Trophoblast cell (in vitro differentiated cells and primary cell): ENCODE data around the gene GNLY.

ENCODE experiments used
- DNase-seq, 2 donors: peaks; one replicate each; pipeline ENCODE4 v3.0.0-alpha.2; 2016
- H2AFZ ChIP-seq: 2 replicates; pipeline ENCODE4 v1.6.1; 2013; ENCODE audit warnings: low read length, moderate library complexity, mild to moderate bottlenecking; ENCODE audit not compliant: insufficient read depth, poor library complexity
- H2AK5ac ChIP-seq: 2 replicates; pipeline ENCODE4 v1.6.1; 2013; ENCODE audit warnings: mild to moderate bottlenecking, low read length
- H2BK120ac ChIP-seq: 2 replicates; pipeline ENCODE4 v1.6.1; 2013; ENCODE audit warnings: low read length, mild to moderate bottlenecking, moderate library complexity; ENCODE audit not compliant: insufficient read depth, poor library complexity
- H2BK12ac ChIP-seq: 2 replicates; pipeline ENCODE4 v1.6.1; 2013; ENCODE audit warnings: mild to moderate bottlenecking, low read length, moderate library complexity
- H2BK5ac ChIP-seq: 2 replicates; pipeline ENCODE4 v1.6.1; 2013; ENCODE audit warnings: low read length, low read depth, moderate library complexity, mild to moderate bottlenecking; ENCODE audit not compliant: poor library complexity
- H3K14ac ChIP-seq: 2 replicates; pipeline ENCODE4 v1.6.1; 2013; ENCODE audit warnings: mild to moderate bottlenecking, low read length
- H3K18ac ChIP-seq: 2 replicates; pipeline ENCODE4 v1.6.1; 2013; ENCODE audit warnings: mild to moderate bottlenecking, low read length
- H3K23ac ChIP-seq: 2 replicates; pipeline ENCODE4 v1.6.1; 2013; ENCODE audit warnings: low read length
- H3K27ac ChIP-seq: 2 replicates; pipeline ENCODE4 v1.5.1; 2013; ENCODE audit warnings: low read depth, mild to moderate bottlenecking, inconsistent platforms, low read length, moderate library complexity
- H3K27me3 ChIP-seq: 2 replicates; pipeline ENCODE4 v1.6.1; 2013; ENCODE audit warnings: inconsistent platforms, mild to moderate bottlenecking, low read length, moderate library complexity; ENCODE audit not compliant: insufficient read depth
- H3K36me3 ChIP-seq, 2 experiments: 1 replicate in 1 of 2; 2 replicates in 1 of 2; pipeline ENCODE4 v1.6.1; 2013; ENCODE audit warnings: low read length in 2 of 2, mild to moderate bottlenecking in 2 of 2, moderate library complexity in 1 of 2; ENCODE audit not compliant: insufficient read depth in 2 of 2, control insufficient read depth in 1 of 2
- H3K4ac ChIP-seq: 2 replicates; pipeline ENCODE4 v1.6.1; 2013; ENCODE audit warnings: low read depth, mild to moderate bottlenecking, low read length, moderate library complexity
- H3K4me1 ChIP-seq, 2 experiments: 1 replicate in 1 of 2; 2 replicates in 1 of 2; pipeline ENCODE4 v1.6.1; 2013; ENCODE audit warnings: low read length in 2 of 2, mild to moderate bottlenecking in 2 of 2, moderate library complexity in 1 of 2; ENCODE audit not compliant: insufficient read depth in 2 of 2, control insufficient read depth in 1 of 2
- H3K4me2 ChIP-seq: 2 replicates; pipeline ENCODE4 v1.6.1; 2013; ENCODE audit warnings: inconsistent platforms, mild to moderate bottlenecking, low read length, moderate library complexity
- H3K4me3 ChIP-seq: 2 replicates; pipeline ENCODE4 v1.5.1; 2013; ENCODE audit warnings: mild to moderate bottlenecking, low read depth, low read length, inconsistent platforms
- H3K79me1 ChIP-seq: one replicate; pipeline ENCODE4 v1.6.1; 2013; ENCODE audit warnings: low read length
- H3K79me2 ChIP-seq: 2 replicates; pipeline ENCODE4 v1.6.1; 2013; ENCODE audit warnings: low read length, mild to moderate bottlenecking; ENCODE audit not compliant: control insufficient read depth, insufficient read depth, poor library complexity
- H3K9ac ChIP-seq: 2 replicates; pipeline ENCODE4 v1.6.1; 2013; ENCODE audit warnings: mild to moderate bottlenecking, low read length
- H3K9me3 ChIP-seq: 2 replicates; pipeline ENCODE4 v1.6.1; 2013; ENCODE audit warnings: low read depth, mild to moderate bottlenecking, control low read depth, inconsistent platforms, low read length; ENCODE audit not compliant: insufficient read depth
- H4K12ac ChIP-seq: 2 replicates; pipeline ENCODE4 v1.6.1; 2013; ENCODE audit warnings: low read depth, mild to moderate bottlenecking, low read length, moderate library complexity
- H4K8ac ChIP-seq: 2 replicates; pipeline ENCODE4 v1.6.1; 2013; ENCODE audit warnings: low read depth, mild to moderate bottlenecking, low read length, moderate library complexity
- H4K91ac ChIP-seq: one replicate; pipeline ENCODE4 v1.6.1; 2013; ENCODE audit warnings: low read depth, mild to moderate bottlenecking, low read length, moderate library complexity
- WGBS: extraction: QIAGEN DNeasy Blood & Tissue Kit; methylation state at CpG from one replicate; pipeline ENCODE4 v1.1.7; 2013; ENCODE audit warnings: missing lambda C conversion rate; ENCODE audit not compliant: insufficient read length, insufficient coverage; ENCODE audit errors: extremely low coverage; 5-methylcytosine and 5-hydroxymethylcytosine counted together

Gene GNLY

DNA sequence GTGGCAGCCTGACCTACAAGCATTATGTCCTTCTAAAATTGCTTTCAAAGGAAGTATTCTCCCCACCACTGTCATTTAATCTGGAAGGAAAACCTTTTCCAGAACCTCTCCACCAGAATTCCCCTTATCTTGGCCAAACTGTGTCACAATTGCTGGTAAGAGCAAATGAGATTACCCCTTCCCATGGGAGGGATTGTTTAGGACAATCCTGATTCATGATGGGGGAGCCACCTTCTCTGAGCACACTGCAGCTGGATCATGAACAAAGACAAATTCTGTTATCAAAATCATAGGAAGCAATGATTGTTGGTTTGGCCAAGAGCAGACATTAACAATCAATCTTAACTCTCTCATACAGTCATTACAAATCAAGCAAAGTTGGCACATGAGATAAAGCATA, 41.5 kb downstream of the GNLY start:
- Histone ChIP-seq H3K79me1 (no peaks in the 10 kb centered on the region), H3K14ac (no peak overlapping the region), H3K18ac (no peak overlapping the region), H4K12ac (no peak overlapping the region), H3K4me3 (no peak overlapping the region), H4K8ac (no peak overlapping the region), H2BK120ac (no peak overlapping the region), H2AK5ac (no peak overlapping the region), H2BK5ac (no peak overlapping the region), H2BK12ac (no peak overlapping the region), H3K79me2 (no peaks in the 10 kb centered on the region), H3K36me3 (no peaks in the 10 kb centered on the region), H3K9me3 (no peaks in the 10 kb centered on the region), H4K91ac (no peak overlapping the region), H3K9ac (no peak overlapping the region), H3K4me2 (no peak overlapping the region), H3K23ac (no peak overlapping the region), H3K4me1 (no peaks in the 10 kb centered on the region), H3K4ac (no peak overlapping the region), H3K27me3 (no peaks in the 10 kb centered on the region), H2AFZ (no peak overlapping the region), H3K27ac (no peak overlapping the region)
- no peak for DNase-seq

DNA sequence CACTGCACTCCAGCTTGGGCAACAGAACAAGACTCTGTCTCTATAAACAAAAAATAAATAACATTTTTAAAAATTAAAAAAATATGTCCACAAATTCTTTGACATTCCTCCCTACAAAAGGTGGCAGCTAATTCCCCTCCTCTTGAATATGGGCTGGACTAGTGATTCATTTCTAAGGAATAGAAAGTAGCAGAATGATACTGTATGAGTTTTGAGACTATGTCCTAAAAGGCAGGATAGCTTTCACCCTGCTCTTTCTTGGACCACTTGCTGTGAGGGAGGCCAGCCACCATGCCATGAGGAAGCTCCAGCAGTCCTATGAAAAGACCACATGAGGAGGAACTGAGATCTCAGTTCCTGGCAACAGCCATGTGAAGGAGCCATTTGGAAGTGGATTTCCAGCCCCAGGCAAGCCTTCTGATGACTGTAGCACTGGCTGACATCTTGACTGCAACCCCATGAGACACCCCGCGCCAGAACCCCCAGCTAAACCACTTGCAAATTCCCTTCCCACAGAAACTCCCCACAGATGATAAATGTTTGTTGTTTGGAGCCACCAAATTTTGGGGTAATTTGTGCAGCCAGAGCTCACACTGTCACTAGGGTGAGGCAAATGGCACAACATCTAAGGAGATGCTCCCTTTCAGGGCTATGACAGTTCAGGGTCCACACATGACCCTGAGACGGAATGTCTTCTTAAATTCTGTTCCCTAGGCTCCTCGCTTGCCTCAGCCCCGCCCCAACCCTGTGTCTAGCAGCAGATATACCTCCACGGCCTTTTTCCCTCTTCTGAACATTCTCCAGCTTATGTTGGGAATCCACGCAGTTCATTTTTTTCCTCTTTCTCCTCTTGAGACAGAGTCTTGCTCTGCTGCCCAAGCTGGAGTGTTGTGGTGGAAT, 42.5 kb downstream of the GNLY start:
- no peak overlapping the region for H3K9ac ChIP-seq
- H3K36me3 ChIP-seq, result no peaks in the 10 kb centered on the region
- H3K18ac ChIP-seq, result no peak overlapping the region
- no peak overlapping the region for H4K91ac ChIP-seq
- no CpG with 5 or more reads among the region's 7 CpGs for WGBS
- H4K12ac ChIP-seq, result no peak overlapping the region
- no peak overlapping the region for H3K4ac ChIP-seq
- H3K27ac ChIP-seq, result no peak overlapping the region
- no peaks in the 10 kb centered on the region for H3K79me2 ChIP-seq
- H3K14ac ChIP-seq, result no peak overlapping the region
- H2BK120ac ChIP-seq, result no peak overlapping the region
- no peaks in the 10 kb centered on the region for H3K79me1 ChIP-seq
- no peaks in the 10 kb centered on the region for H3K27me3 ChIP-seq
- no peak overlapping the region for H2BK5ac ChIP-seq
- DNase-seq, result peak in 1 of 2 donors; percentile 48
- H4K8ac ChIP-seq, result no peak overlapping the region
- H2BK12ac ChIP-seq, result no peak overlapping the region
- H3K4me3 ChIP-seq, result no peak overlapping the region
- no peak overlapping the region for H2AK5ac ChIP-seq
- H2AFZ ChIP-seq, result no peak overlapping the region
- H3K23ac ChIP-seq, result no peak overlapping the region
- H3K9me3 ChIP-seq, result no peaks in the 10 kb centered on the region
- no peak overlapping the region for H3K4me2 ChIP-seq
- no peaks in the 10 kb centered on the region for H3K4me1 ChIP-seq

DNA sequence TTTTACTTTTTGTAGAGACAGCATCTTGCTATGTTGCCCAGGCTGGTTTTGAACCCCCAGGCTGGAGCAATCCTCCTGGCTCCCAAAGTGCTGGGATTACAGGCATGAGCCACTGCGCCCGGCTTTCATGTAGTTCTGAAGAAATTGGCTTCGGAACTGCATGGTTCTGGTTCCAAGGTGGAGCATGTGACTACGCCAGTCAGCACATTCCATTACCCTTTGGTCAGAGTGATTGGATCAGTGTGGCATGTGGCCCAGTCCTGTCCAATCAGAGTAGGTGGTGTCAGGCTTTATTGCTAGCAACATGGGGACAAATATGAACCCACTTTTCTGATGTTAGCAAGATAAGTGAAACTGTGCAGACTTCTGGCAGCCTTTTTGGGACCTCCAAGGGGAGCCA, 43.3 kb downstream of the GNLY start:
- no peak overlapping the region for H4K91ac ChIP-seq
- peak in 1 of 2 donors; percentile 70 for DNase-seq
- no peaks in the 10 kb centered on the region for H3K36me3 ChIP-seq
- H3K4me3 ChIP-seq, result no peak overlapping the region
- H3K4me2 ChIP-seq, result no peak overlapping the region
- H2BK12ac ChIP-seq, result no peak overlapping the region
- H3K79me1 ChIP-seq, result no peaks in the 10 kb centered on the region
- no peaks in the 10 kb centered on the region for H3K79me2 ChIP-seq
- no peak overlapping the region for H2AFZ ChIP-seq
- H3K4me1 ChIP-seq, result no peaks in the 10 kb centered on the region
- no peak overlapping the region for H4K8ac ChIP-seq
- no peak overlapping the region for H2BK5ac ChIP-seq
- no peak overlapping the region for H3K27ac ChIP-seq
- no peak overlapping the region for H2AK5ac ChIP-seq
- no CpG with 5 or more reads among the region's 4 CpGs for WGBS
- H3K27me3 ChIP-seq, result no peaks in the 10 kb centered on the region
- H3K23ac ChIP-seq, result no peak overlapping the region
- no peak overlapping the region for H3K14ac ChIP-seq
- no peak overlapping the region for H3K4ac ChIP-seq
- H3K9ac ChIP-seq, result no peak overlapping the region
- H3K9me3 ChIP-seq, result no peaks in the 10 kb centered on the region
- no peak overlapping the region for H2BK120ac ChIP-seq
- no peak overlapping the region for H3K18ac ChIP-seq
- no peak overlapping the region for H4K12ac ChIP-seq

DNA sequence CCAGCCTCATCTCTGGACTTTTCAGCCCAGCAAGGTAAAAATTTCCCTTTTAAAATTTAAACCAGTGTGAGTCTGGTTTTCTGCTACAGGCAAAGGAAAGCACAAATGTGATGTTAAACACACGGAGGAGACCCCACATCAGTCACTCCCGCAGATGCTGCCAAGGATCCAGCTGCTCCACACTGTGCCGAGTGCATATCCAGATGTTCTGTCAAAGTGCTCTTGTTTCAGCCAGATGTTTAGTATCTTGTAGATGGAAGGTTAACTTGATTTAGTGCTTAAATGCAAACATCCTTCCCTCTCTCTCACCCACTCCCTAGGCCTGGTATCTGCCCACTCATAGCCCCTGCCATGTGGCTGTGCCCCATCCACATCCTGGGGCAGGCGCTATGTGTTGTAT, 43.8 kb downstream of the GNLY start:
- no peak for DNase-seq
- H2BK12ac ChIP-seq, result no peak overlapping the region
- no peak overlapping the region for H3K23ac ChIP-seq
- H2BK5ac ChIP-seq, result no peak overlapping the region
- no peak overlapping the region for H3K4ac ChIP-seq
- H3K9ac ChIP-seq, result no peak overlapping the region
- H4K12ac ChIP-seq, result no peak overlapping the region
- H3K27ac ChIP-seq, result no peak overlapping the region
- H3K36me3 ChIP-seq, result no peaks in the 10 kb centered on the region
- H3K4me3 ChIP-seq, result no peak overlapping the region
- H2AFZ ChIP-seq, result no peak overlapping the region
- H4K8ac ChIP-seq, result no peak overlapping the region
- no peak overlapping the region for H2AK5ac ChIP-seq
- H3K79me2 ChIP-seq, result no peaks in the 10 kb centered on the region
- WGBS, result no CpG with 5 or more reads among the region's 4 CpGs
- no peak overlapping the region for H3K18ac ChIP-seq
- no peak overlapping the region for H3K4me2 ChIP-seq
- H4K91ac ChIP-seq, result no peak overlapping the region
- no peak overlapping the region for H2BK120ac ChIP-seq
- no peaks in the 10 kb centered on the region for H3K79me1 ChIP-seq
- no peaks in the 10 kb centered on the region for H3K4me1 ChIP-seq
- no peaks in the 10 kb centered on the region for H3K9me3 ChIP-seq
- H3K14ac ChIP-seq, result no peak overlapping the region
- no peaks in the 10 kb centered on the region for H3K27me3 ChIP-seq
